NB4 (cell line): ENCODE results near the gene IGFBP6.

Experiments used
- MYC ChIP-seq: IDR thresholded peaks from 2 replicates; pipeline ENCODE4 v1.6.1; 2011; ENCODE audit warnings: low read depth, low read length
- POLR2A ChIP-seq: IDR thresholded peaks from 2 replicates; pipeline ENCODE4 v1.6.1; 2011; ENCODE audit warnings: mild to moderate bottlenecking; ENCODE audit not compliant: insufficient read length; ENCODE audit errors: extremely low read depth
- TF ChIP-seq, protein P1 (sequence below): IDR thresholded peaks from one replicate; pipeline ENCODE4 v1.5.1; 2012; ENCODE audit warnings: low read depth, low read length

- TF ChIP-seq, protein P1, sequence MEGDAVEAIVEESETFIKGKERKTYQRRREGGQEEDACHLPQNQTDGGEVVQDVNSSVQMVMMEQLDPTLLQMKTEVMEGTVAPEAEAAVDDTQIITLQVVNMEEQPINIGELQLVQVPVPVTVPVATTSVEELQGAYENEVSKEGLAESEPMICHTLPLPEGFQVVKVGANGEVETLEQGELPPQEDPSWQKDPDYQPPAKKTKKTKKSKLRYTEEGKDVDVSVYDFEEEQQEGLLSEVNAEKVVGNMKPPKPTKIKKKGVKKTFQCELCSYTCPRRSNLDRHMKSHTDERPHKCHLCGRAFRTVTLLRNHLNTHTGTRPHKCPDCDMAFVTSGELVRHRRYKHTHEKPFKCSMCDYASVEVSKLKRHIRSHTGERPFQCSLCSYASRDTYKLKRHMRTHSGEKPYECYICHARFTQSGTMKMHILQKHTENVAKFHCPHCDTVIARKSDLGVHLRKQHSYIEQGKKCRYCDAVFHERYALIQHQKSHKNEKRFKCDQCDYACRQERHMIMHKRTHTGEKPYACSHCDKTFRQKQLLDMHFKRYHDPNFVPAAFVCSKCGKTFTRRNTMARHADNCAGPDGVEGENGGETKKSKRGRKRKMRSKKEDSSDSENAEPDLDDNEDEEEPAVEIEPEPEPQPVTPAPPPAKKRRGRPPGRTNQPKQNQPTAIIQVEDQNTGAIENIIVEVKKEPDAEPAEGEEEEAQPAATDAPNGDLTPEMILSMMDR = no peak
- TF ChIP-seq MYC (no peak), POLR2A (no peak)
Observed at GRCh38 chr12:53115112-53115890, 17.8 kb downstream of the IGFBP6 start.
